Osteocyte (in vitro differentiated cells): ENCODE results near the gene ABCA3. TPM values are rescaled to one million over a fixed set of nuclear protein-coding genes. Genes with fewer than 3 reads are reported as not detected.

Experiments used
- DNase-seq: peaks from one replicate; pipeline ENCODE4 v3.0.0; 2021; ENCODE audit warnings: mixed read lengths; ENCODE audit not compliant: unreplicated experiment; ENCODE audit errors: extremely low spot score
- H3K27ac Mint-ChIP-seq: one replicate; pipeline ENCODE4 v1.8.0; 2021; ENCODE audit warnings: mild to moderate bottlenecking, mixed read lengths; ENCODE audit not compliant: unreplicated experiment
- H3K27me3 Mint-ChIP-seq: one replicate; pipeline ENCODE4 v1.8.0; 2021; ENCODE audit warnings: mixed read lengths; ENCODE audit not compliant: unreplicated experiment
- H3K36me3 Mint-ChIP-seq: one replicate; pipeline ENCODE4 v1.8.0; 2021; ENCODE audit warnings: mixed read lengths; ENCODE audit not compliant: unreplicated experiment
- H3K4me1 Mint-ChIP-seq: one replicate; pipeline ENCODE4 v1.8.0; 2021; ENCODE audit warnings: mixed read lengths; ENCODE audit not compliant: unreplicated experiment
- H3K4me3 Mint-ChIP-seq: one replicate; pipeline ENCODE4 v1.8.0; 2021; ENCODE audit warnings: mild to moderate bottlenecking, moderate library complexity, mixed read lengths; ENCODE audit not compliant: unreplicated experiment
- H3K9me3 Mint-ChIP-seq: one replicate; pipeline ENCODE4 v1.8.0; 2021; ENCODE audit warnings: mixed read lengths; ENCODE audit not compliant: unreplicated experiment
- CTCF ChIP-seq: fragments of 200-600 bp; sonication (generic); IDR thresholded peaks from 2 replicates; pipeline ENCODE4 v1.5.0; 2021; ENCODE audit warnings: antibody characterized with exemption, mild to moderate bottlenecking, moderate library complexity
- total RNA-seq: library from RNA; stranded (reverse); gene quantifications from 2 replicates; pipeline ENCODE4 v1.2.1, GENCODE V29; 2021

ABCA3 gene
- total RNA-seq, 1 donor from 2014 or later = 20.4 TPM

DNA sequence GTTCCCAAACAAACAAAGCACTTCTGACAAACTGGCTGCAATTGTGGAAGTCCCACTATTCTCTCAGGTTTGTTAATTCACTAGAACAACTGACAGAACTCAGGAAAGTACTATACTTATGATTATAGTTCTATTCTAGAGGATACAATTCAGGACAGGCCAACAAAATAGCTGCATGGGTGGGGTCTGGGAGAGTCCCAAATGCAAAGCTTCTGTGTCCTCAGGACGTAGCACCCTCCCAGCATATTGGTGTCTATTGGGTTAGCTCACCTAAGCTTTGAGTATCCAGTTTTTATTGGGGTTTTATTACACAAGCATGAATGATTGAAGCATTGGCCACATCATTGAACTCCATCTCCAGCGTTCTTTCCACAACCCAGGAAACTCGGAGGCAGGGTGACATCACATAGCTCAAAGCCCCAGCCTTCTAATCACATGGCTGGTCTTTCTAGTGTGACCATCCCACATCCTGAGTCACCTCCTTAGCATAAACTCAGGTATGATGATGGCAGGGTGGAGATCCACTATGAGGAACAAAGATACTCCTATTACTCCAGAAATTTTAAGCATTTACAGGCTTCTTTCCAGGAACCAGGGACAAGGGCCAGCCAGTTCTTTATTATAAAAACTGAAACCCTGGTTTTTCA is 44.8 kb upstream of the ABCA3 start:
- Mint-ChIP-seq H3K4me3 (no peak overlapping the region), H3K9me3 (peaks cover 3% of the 10 kb centered on the region), H3K4me1 (no peaks in the 10 kb centered on the region), H3K27me3 (peaks cover 16% of the 10 kb centered on the region), H3K36me3 (peaks cover 3% of the 10 kb centered on the region), H3K27ac (no peak overlapping the region)
- no peak for DNase-seq
- TF ChIP-seq CTCF = no peak

DNA sequence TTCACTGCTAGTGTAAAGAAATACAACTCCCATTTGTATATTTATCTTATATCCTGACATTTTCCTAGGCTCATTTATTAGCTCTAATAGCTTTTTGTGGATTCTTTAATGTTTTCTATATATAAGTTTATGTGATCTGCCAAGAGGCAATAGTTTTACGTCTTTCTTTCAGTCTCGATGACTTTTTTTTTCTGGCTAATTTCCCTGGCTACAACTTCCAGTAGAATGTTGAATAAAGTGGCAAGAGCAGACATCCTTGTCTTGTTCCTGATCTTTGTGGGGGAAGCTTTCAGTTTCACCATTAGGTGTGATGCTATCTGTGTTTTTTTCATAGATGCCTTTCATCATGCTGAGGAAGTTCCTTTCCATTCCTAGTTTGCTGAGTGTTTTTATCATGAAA is 43.9 kb upstream of the ABCA3 start:
- peaks cover 24% of the 10 kb centered on the region for H3K27me3 Mint-ChIP-seq
- no peak overlapping the region for H3K27ac Mint-ChIP-seq
- peaks cover 3% of the 10 kb centered on the region for H3K9me3 Mint-ChIP-seq
- DNase-seq = no peak
- no peak for TF ChIP-seq CTCF
- no peaks in the 10 kb centered on the region for H3K4me1 Mint-ChIP-seq
- peaks cover 3% of the 10 kb centered on the region for H3K36me3 Mint-ChIP-seq
- H3K4me3 Mint-ChIP-seq = no peak overlapping the region

DNA sequence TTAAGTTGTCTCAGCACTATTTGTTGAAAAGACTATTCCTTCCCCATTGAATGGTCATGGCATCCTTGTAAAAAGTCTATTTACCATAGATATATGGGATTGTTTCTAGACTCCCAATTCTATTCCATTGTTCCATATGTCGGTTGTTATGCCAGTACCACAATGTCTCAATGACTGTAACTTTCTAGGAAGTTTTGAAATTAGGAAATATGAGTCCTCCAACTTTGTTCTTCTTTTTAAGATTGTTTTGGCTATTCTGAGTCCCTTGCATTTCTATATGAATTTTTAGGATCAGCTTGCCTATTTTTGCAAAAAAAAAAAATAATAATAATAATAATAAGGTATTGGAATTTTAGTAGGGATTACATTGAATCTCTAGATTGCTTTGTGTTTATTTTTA is 43.0 kb upstream of the ABCA3 start:
- H3K4me1 Mint-ChIP-seq = no peaks in the 10 kb centered on the region
- no peak for DNase-seq
- no peak overlapping the region for H3K4me3 Mint-ChIP-seq
- H3K27me3 Mint-ChIP-seq = peaks cover 28% of the 10 kb centered on the region
- TF ChIP-seq CTCF = no peak
- H3K36me3 Mint-ChIP-seq = peaks cover 1% of the 10 kb centered on the region
- H3K27ac Mint-ChIP-seq = no peak overlapping the region
- H3K9me3 Mint-ChIP-seq = peaks cover 1% of the 10 kb centered on the region

- no peaks in the 10 kb centered on the region for H3K9me3 Mint-ChIP-seq
- H3K27ac Mint-ChIP-seq = no peak overlapping the region
- H3K4me1 Mint-ChIP-seq = peaks cover 32% of the 10 kb centered on the region
- H3K36me3 Mint-ChIP-seq = no peaks in the 10 kb centered on the region
- no peak overlapping the region for H3K4me3 Mint-ChIP-seq
- TF ChIP-seq CTCF = no peak
- DNase-seq = no peak
- peaks cover 20% of the 10 kb centered on the region for H3K27me3 Mint-ChIP-seq
Observed at GRCh38 chr16:2374644-2375043, 34.1 kb upstream of the ABCA3 start.

GRCh38 chr16:2373176-2373575 is 32.6 kb upstream of the ABCA3 start:
- H3K27ac Mint-ChIP-seq = peak overlapping the region; percentile 25
- H3K4me1 Mint-ChIP-seq = peaks cover 34% of the 10 kb centered on the region
- no peak for TF ChIP-seq CTCF
- DNase-seq = no peak
- H3K27me3 Mint-ChIP-seq = peaks cover 22% of the 10 kb centered on the region
- no peak overlapping the region for H3K4me3 Mint-ChIP-seq
- no peaks in the 10 kb centered on the region for H3K9me3 Mint-ChIP-seq
- no peaks in the 10 kb centered on the region for H3K36me3 Mint-ChIP-seq
